ENCODE data around the gene NELFCD. TPM values are rescaled to one million over a fixed set of nuclear protein-coding genes. Genes with fewer than 3 reads are reported as not detected.

The NELFCD gene
- polyA plus RNA-seq, 10 donors = 46.2 to 80.5 (median 59.5) TPM

GRCh38 chr20:58993332-58994248, 12.5 kb downstream of the NELFCD start:
- DNase-seq = no peak

- DNase-seq = no peak
Observed at GRCh38 chr20:58994390-58995159, 13.5 kb downstream of the NELFCD start.

- DNase-seq = no peak
Observed at GRCh38 chr20:58995461-58996225, 14.6 kb downstream of the NELFCD start.

- DNase-seq = no peak
Observed at GRCh38 chr20:58996226-58996611, 15.2 kb downstream of the NELFCD start.

GRCh38 chr20:58997141-58997770, 16.2 kb downstream of the NELFCD start:
- no peak for DNase-seq

- no peak for DNase-seq
Observed at GRCh38 chr20:58998656-58999055, 17.6 kb downstream of the NELFCD start.

GRCh38 chr20:59000326-59000725, 19.3 kb downstream of the NELFCD start:
- no peak for DNase-seq

- no peak for DNase-seq
Observed at GRCh38 chr20:59001068-59001448, 20.0 kb downstream of the NELFCD start.

- DNase-seq = no peak
Observed at GRCh38 chr20:59001449-59002171, 20.6 kb downstream of the NELFCD start.

GRCh38 chr20:59002388-59002787, 21.3 kb downstream of the NELFCD start:
- no peak for DNase-seq

- DNase-seq = no peak
Observed at GRCh38 chr20:59002874-59003399, 21.9 kb downstream of the NELFCD start.

GRCh38 chr20:59003836-59004492, 22.9 kb downstream of the NELFCD start:
- no peak for DNase-seq

- DNase-seq = no peak
Observed at GRCh38 chr20:59004493-59004762, 23.4 kb downstream of the NELFCD start.

GRCh38 chr20:59004763-59005522, 23.9 kb downstream of the NELFCD start:
- DNase-seq = peak in 1 of 3 donors; percentile 60

GRCh38 chr20:59005523-59006166, 24.6 kb downstream of the NELFCD start:
- no peak for DNase-seq

- peak in 1 of 3 donors; percentile 33 for DNase-seq
Observed at GRCh38 chr20:59006167-59006863, 25.3 kb downstream of the NELFCD start.

- DNase-seq = peak in 2 of 3 donors; percentile 56 to 88
Observed at GRCh38 chr20:59006864-59007664, 26.0 kb downstream of the NELFCD start, which contains the start of gene CTSZ. Gene CTSZ, minus strand, starts transcription at chr20:59007254. Its CDS starts 126 bp downstream, at chr20:59007128.

Measured in muscle of back (tissue), 11 donors.